IPS-18c (cell line): ENCODE data around the gene ZNRD2.

Experiments used
- H3K4me3 ChIP-seq: 2 replicates; pipeline ENCODE4 v1.7.0; 2013; ENCODE audit warnings: low read depth, mild to moderate bottlenecking, low read length, moderate library complexity; ENCODE audit not compliant: insufficient read depth
- H3K9me3 ChIP-seq: one replicate; pipeline ENCODE4 v1.6.1; 2013; ENCODE audit warnings: mild to moderate bottlenecking, low read length, moderate library complexity; ENCODE audit not compliant: control insufficient read depth, insufficient read depth

Gene ZNRD2

GRCh38 chr11:65590240-65590738 is 20.0 kb downstream of the ZNRD2 start:
- H3K9me3 ChIP-seq = peaks cover 2% of the 10 kb centered on the region
- no peak overlapping the region for H3K4me3 ChIP-seq

DNA sequence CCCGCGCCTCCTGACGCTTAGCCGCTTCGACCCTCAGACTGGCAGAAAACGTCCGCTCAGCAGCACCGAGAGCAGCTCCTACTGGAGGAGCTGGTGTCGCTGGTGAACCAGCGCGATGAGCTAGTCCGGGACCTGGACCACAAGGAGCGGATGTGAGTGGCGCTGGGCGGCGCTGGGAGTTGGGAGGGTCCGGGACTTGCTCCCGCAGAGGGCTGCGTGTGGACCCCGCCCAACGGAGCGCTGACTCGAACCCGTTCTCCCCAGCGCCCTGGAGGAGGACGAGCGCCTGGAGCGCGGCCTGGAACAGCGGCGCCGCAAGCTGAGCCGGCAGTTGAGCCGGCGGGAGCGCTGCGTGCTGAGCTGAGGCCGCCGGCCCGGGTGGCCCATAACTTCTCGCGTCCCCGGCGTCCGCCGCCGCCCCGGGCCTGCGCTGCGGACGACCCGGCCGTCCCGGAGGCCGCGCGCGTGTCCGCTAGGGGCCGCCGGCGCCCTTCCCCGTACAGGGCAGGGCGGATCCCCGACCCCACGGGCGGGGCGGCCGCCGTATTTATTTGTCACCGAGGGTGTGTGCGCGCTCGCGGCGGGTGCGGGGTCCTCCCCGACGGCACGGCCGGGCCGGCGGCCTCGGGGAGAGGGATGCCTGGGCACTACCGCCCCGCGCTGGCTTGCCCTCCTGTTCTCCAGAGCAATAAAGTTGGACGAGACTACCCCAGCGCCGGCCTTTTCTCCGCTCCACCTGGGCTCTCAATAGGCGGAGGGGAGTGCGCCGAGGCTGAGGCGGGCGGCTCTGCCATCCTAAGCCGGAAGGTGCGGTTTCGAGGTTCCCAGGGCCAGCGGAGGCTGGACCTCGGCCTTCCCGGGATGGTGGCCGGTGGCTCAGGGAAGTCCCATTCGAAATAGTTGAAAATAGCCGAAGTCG is 21.9 kb downstream of the ZNRD2 start:
- Histone ChIP-seq H3K4me3 (peak overlapping the region; percentile 65), H3K9me3 (peaks cover 2% of the 10 kb centered on the region)

DNA sequence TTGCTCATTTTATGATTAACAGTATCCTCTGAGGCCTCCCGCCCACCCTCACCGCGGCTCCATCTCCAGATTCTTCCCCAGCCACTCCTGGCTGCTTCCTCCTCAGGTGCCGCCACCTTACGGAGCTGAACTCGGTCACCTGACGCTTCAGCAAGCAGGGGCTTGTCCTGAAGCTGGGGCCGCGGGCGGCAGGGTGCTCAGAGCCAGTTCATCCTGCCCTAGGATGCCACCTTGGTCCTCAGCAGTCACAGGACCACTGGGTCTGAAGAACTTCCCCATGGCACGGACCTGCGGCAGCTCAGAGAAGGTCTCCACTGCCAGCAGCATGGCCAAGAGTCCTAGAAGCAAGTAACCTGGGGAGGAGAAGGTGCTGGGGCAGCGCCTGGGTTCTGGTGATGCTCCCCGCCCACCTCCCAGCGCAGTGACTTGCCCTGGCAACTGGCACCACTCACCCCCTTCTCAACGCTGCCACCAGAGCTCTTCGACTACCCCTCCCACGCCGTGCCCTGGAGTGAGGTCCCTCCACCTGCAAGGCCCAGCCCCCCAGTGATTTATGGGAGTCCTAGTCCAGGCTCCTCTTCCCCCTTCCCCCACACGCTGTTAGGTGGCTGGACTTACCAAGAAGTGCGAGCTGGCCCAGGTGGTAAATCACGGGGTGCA is 22.7 kb downstream of the ZNRD2 start:
- peak overlapping the region; percentile 65 for H3K4me3 ChIP-seq
- H3K9me3 ChIP-seq = peaks cover 2% of the 10 kb centered on the region

- Histone ChIP-seq H3K4me3 (no peak overlapping the region), H3K9me3 (peaks cover 2% of the 10 kb centered on the region)
These were observed 23.5 kb downstream of the ZNRD2 start for GRCh38 chr11:65593518-65594414.

DNA sequence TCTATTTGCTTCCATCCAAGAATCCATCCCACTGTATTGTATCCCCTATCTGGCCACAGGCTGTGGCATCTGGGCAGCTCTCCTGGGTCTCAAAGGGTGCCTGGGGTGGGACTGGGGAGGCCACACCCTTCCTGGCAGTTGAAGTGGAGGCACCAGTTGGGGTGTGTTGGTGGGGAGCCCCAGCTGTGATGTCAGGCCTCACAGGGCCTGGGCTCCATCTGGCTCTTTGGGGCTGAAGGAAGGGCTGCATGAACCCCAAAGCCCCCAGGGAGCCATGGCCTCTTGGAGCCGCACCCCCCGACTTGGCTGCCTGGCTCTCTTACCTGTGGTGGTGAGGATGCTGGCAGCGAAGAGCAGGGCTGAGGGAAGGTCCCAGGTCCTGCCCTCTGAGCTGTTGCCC is 24.9 kb downstream of the ZNRD2 start:
- Histone ChIP-seq H3K4me3 (no peak overlapping the region), H3K9me3 (peaks cover 2% of the 10 kb centered on the region)

GRCh38 chr11:65595543-65596281 is 25.4 kb downstream of the ZNRD2 start, which contains the start of gene KCNK7:
Gene KCNK7, minus strand, starts transcription at chr11:65595800. Its CDS starts 28 bp downstream, at chr11:65595772.
- Histone ChIP-seq H3K4me3 (no peak within 1 kb of the TSS), H3K9me3 (peaks cover 2% of the 10 kb centered on the region)

DNA sequence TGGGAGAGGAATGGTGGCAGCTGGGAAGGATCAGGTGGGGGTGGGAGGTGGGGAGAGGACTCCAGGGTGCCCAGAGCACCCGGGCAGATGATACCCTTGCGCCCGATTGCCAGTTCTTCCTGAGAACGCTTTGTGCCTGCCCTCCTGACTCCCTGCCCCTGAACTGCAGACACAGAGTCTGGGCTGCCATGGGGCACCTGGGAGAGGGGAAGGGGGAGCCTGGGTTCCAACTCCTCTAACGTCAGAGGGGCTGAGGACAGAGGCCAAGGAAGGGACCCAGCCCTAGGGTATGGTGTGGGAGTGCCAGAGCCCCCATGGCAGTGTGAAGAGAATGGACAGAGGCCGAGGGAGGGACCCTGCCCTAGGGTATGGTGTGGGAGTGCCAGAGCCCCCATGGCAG is 26.2 kb downstream of the ZNRD2 start:
- H3K4me3 ChIP-seq = no peak overlapping the region
- peaks cover 2% of the 10 kb centered on the region for H3K9me3 ChIP-seq

DNA sequence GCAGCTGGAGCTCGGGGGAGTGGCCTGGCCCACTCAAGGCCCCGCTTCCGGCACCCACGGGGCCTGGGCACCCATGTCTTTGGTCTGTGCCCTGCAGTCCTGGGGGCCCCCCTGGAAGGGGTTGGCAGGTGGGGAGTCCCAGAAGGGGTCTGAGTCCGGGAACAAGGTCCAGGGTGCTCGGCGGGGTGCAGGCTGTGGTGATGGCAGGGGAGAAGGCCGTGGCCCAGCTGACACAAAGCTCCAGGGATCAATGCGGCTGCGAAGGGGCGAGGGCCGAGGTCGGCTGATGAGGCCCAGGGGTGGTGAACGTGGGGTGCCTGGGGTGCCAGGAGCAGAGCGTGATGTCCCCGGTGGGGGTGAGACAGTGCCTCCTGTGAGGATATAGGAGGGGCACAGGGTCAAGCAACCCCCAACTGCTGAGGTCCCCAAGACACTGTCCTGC is 28.0 kb downstream of the ZNRD2 start:
- Histone ChIP-seq H3K4me3 (no peak overlapping the region), H3K9me3 (peaks cover 2% of the 10 kb centered on the region)

DNA sequence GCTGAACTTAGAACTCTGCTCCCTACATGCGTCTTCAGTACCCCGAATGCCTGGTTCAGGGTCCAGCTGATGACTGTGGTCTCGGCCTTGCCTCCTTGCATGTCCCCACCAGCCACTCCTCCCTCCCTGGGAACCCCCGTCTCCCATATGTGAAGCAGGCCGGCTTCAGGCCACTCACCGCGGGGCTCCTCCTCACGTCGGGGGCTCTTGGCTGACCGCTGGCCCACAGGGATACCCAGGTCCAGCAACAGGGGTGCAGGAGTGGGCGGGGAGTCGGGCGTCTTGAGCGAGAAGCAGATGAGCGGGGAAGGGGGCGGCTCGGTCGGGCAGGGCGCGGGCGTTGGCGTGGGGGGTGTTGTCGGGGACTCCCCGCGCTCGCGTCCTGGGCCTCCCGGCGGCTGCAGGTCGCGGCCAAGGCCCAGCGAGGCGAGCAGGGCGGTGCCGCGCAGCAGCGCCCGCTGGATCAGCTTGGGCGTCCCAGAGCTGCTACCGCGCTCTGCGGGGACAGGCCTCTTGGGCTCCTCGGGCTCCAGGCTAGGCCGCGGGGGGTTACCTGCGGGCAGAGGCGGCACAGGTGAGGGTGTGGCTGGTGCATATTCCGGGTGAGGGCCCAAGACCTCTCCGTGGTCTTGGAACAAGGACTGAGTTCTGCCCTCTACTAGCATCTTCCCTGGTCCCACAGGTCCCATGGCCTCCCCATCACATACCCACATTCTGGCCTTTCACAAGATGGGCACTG is 29.1 kb downstream of the ZNRD2 start:
- Histone ChIP-seq H3K4me3 (no peak overlapping the region), H3K9me3 (peaks cover 2% of the 10 kb centered on the region)

DNA sequence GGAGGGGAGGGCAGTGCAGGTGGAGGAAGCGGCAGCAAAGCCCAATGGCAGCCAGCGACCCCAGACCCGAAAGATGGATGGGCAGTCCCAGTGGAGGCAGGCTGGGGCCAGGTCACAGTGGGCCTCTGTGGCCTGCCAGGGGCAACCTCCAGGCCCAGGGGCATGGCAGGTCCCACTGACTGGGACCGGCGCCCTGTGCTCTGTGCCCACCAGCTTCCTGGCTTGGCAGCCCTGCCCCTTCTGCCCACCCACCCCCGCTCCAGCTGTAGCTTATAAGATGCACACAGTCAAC is 29.6 kb downstream of the ZNRD2 start:
- peaks cover 1% of the 10 kb centered on the region for H3K9me3 ChIP-seq
- H3K4me3 ChIP-seq = no peak overlapping the region

GRCh38 chr11:65604258-65604657 is 34.0 kb downstream of the ZNRD2 start:
- no peak overlapping the region for H3K4me3 ChIP-seq

GRCh38 chr11:65606876-65607613 is 36.8 kb downstream of the ZNRD2 start:
- H3K9me3 ChIP-seq = peaks cover 2% of the 10 kb centered on the region
- H3K4me3 ChIP-seq = peak overlapping the region; percentile 44

More at GRCh38 chr11:65604258-65604657, 34.0 kb downstream of the ZNRD2 start:
- H3K9me3 ChIP-seq = peaks cover 2% of the 10 kb centered on the region

DNA sequence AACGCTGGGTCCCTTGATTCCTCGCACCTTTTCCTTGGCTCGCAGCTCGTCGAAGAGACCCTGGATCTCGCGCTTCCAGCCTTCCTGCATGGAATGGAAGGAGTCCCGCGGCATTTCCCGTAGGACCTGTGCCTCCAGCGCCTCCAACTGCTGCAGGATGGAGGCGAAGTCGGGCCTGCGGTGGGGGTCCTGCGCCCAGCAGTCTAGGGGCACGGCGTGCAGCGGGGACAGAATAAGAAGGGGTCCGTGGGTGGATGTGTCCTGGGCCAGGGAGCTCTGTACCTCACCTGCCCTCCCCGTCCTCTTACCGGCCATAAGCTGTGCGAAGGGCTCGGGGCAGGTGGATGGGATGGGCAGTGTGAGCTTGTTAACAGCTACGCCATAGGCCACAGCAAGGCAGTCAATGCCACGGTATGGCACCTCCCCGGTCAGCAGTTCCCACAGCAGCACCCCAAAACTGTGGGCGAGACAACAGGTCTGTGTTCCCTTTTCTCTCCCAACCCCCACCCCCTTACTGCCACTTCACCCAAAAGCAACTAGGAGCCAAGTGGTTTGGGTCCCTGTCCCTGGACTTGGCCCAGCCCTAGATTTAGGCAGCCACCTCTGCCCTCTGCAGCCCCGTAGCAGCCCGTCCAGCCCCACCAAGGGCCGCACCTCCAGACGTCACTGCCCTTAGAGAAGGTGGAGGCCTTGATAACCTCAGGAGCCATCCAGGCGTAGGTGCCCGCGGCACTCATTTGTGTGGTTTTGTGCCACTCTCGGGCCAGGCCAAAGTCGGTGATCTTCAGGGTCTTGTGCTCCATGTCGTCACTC is 37.5 kb downstream of the ZNRD2 start:
- H3K4me3 ChIP-seq = peak overlapping the region; percentile 44

DNA sequence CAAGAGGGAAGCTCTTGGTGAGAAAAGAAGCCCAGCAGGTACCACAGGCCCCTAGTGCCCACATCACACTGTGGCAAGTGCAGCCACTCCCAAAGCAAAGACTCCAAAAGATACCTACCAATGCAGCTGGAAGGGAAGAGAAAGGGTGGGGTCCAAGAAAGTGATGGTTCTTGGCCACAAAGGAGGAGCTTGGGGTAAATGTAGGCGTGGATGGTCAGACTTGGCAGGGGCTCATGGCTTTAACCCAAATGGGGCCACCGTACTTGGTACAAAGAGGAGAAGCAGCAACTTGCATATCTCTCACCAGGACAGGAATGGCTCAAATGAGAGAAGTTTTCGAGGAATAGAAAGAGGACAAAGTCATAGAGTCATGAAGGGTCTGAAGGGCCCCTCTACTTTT is 39.0 kb downstream of the ZNRD2 start:
- peaks cover 2% of the 10 kb centered on the region for H3K9me3 ChIP-seq
- no peak overlapping the region for H3K4me3 ChIP-seq

More for the DNA sequence above, 37.5 kb downstream of the ZNRD2 start:
- H3K9me3 ChIP-seq = peaks cover 2% of the 10 kb centered on the region

DNA sequence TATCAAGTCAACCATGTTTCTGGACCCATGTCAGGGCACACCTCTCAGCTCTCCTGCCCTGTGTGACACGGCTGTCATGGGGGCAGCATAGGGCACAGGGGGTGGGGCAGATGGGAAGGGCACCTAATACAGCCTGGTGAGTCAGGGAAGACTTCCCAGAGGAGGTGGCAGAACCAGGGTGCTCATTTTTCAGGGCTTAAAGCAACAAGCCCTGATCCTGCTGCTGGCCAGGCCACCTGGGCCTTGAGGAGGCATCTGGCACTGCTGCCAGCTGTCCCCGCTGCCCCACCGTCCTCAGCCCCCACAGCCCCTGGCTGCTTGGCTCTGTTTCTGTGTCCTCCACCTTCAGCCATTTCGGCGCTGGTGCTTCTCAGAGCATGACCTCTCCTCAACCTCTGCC is 39.4 kb downstream of the ZNRD2 start:
- H3K9me3 ChIP-seq = peaks cover 2% of the 10 kb centered on the region
- H3K4me3 ChIP-seq = no peak overlapping the region
